Measurements from ENCODE around the gene MACROD1. TPM values are rescaled to one million over a fixed set of nuclear protein-coding genes. Genes with fewer than 3 reads are reported as not detected.

MACROD1 gene
- total RNA-seq, 1 donor from 2014 or later: 26.7 TPM

Other genes starting within 250 kb of the MACROD1 start
- gene RCOR2, start 248.9 kb downstream of the MACROD1 start, total RNA-seq: 0.41 and 0.43 TPM in 2 replicates
- gene NAA40, start 227.1 kb downstream of the MACROD1 start, total RNA-seq: 29.9 and 30.3 TPM in 2 replicates
- gene COX8A, start 191.5 kb downstream of the MACROD1 start, total RNA-seq: 312 and 326 TPM in 2 replicates
- 107 and 110 TPM in 2 replicates for gene OTUB1, start 179.7 kb downstream of the MACROD1 start, total RNA-seq
- gene FLRT1, start 130.2 kb downstream of the MACROD1 start, total RNA-seq: not detected in 2 replicates
- 480 and 484 TPM in 2 replicates for gene STIP1, start 20.1 kb upstream of the MACROD1 start, total RNA-seq
- gene FERMT3, start 40.6 kb upstream of the MACROD1 start, total RNA-seq: 197 and 202 TPM in 2 replicates
- gene TRPT1, start 60.1 kb upstream of the MACROD1 start, total RNA-seq: 33.7 and 35.5 TPM in 2 replicates
- 72.8 and 77.0 TPM in 2 replicates for gene NUDT22, start 60.2 kb upstream of the MACROD1 start, total RNA-seq
- gene DNAJC4, start 64.4 kb upstream of the MACROD1 start, total RNA-seq: 24.5 and 25.8 TPM in 2 replicates
- 67.4 and 82.0 TPM in 2 replicates for gene VEGFB, start 68.5 kb upstream of the MACROD1 start, total RNA-seq
- 36.6 and 37.1 TPM in 2 replicates for gene FKBP2, start 75.0 kb upstream of the MACROD1 start, total RNA-seq
- gene PPP1R14B, start 80.8 kb upstream of the MACROD1 start, total RNA-seq: 262 and 273 TPM in 2 replicates
- 21.0 and 23.4 TPM in 2 replicates for gene PLCB3, start 85.4 kb upstream of the MACROD1 start, total RNA-seq
- gene BAD, start 118.6 kb upstream of the MACROD1 start, total RNA-seq: 33.2 and 34.7 TPM in 2 replicates
- gene GPR137, start 119.7 kb upstream of the MACROD1 start, total RNA-seq: 32.7 and 38.0 TPM in 2 replicates
- not detected in 2 replicates for gene KCNK4, start 125.2 kb upstream of the MACROD1 start, total RNA-seq
- 0.59 TPM in 1 of 2 replicates, not detected in the other for gene CATSPERZ, start 134.2 kb upstream of the MACROD1 start, total RNA-seq
- gene ESRRA, start 139.4 kb upstream of the MACROD1 start, total RNA-seq: 49.4 and 54.6 TPM in 2 replicates
- gene TRMT112, start 151.4 kb upstream of the MACROD1 start, total RNA-seq: 290 and 291 TPM in 2 replicates
- 112 and 118 TPM in 2 replicates for gene PRDX5, start 152.0 kb upstream of the MACROD1 start, total RNA-seq
- gene CCDC88B, start 174.1 kb upstream of the MACROD1 start, total RNA-seq: 127 and 128 TPM in 2 replicates
- 38.7 and 43.7 TPM in 2 replicates for gene RPS6KA4, start 193.0 kb upstream of the MACROD1 start, total RNA-seq

All from activated T-helper 2 cell treated with anti-CD3 and anti-CD28 coated beads, Interferon-gamma antibody, Interleukin-2, Interleukin-4, amounts not matched to agents 10 μg/mL and 5 μg/mL and 100 μg/mL, durations not matched to agents 14 hours and 24 hours and 36 hours (primary cell).